SK-N-MC (cell line): Measurements from ENCODE around the gene ALKBH5.

ENCODE experiments used
- EZH2 ChIP-seq: fragments of 200-600 bp; sonication (generic); IDR thresholded peaks from one replicate; pipeline ENCODE4 v1.6.1; 2017; ENCODE audit warnings: antibody characterized with exemption
- POLR2AphosphoS5 ChIP-seq: IDR thresholded peaks from 2 replicates; pipeline ENCODE4 v1.6.1; 2012; ENCODE audit warnings: mild to moderate bottlenecking, low read depth, low read length, borderline replicate concordance

DNA sequence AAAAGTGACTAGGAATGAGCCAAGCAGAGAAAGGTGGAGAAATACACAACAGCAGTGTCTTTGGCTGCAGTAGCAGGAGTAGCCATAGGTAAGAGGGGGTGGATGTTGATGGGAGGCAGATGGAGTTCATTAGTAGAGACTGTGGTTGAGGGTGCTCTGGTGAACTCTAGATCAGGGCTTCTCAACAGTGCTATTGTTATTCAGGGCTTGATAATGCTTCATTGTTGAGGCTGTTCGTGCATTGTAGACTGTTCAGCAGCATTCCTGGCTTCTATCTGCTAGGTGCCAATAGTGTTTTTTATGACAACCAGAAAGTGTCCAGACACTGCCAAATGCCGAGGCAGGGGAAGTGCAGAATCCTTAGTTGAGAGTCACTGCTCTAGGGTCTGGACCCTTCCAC, 3.6 kb downstream of the ALKBH5 start:
- TF ChIP-seq POLR2AphosphoS5 = no peak
- TF ChIP-seq EZH2 = no peak
